Hepatic stellate cell (primary cell): ENCODE measurements around the gene PLIN1.

Experiments
- DNase-seq: peaks from one replicate; pipeline ENCODE4 v3.0.0; 2011; ENCODE audit warnings: low spot score

The PLIN1 gene

GRCh38 chr15:89652666-89653065 is 26.5 kb downstream of the PLIN1 start:
- no peak for DNase-seq

- DNase-seq = no peak
Measured at GRCh38 chr15:89652131-89652530, 27.0 kb downstream of the PLIN1 start.

GRCh38 chr15:89649716-89650115 is 29.5 kb downstream of the PLIN1 start:
- DNase-seq = no peak

- DNase-seq = no peak
Measured at GRCh38 chr15:89649013-89649625, 30.0 kb downstream of the PLIN1 start.

- DNase-seq = no peak
Measured at GRCh38 chr15:89648106-89649012, 30.8 kb downstream of the PLIN1 start.

- peak; percentile 92 for DNase-seq
Measured at GRCh38 chr15:89647191-89647851, 31.8 kb downstream of the PLIN1 start.

- DNase-seq = no peak
Measured at GRCh38 chr15:89646416-89647141, 32.6 kb downstream of the PLIN1 start.

- DNase-seq = no peak
Measured at GRCh38 chr15:89645680-89646079, 33.5 kb downstream of the PLIN1 start.

GRCh38 chr15:89642106-89642505 is 37.1 kb downstream of the PLIN1 start:
- DNase-seq = no peak

- no peak for DNase-seq
Measured at GRCh38 chr15:89641053-89641452, 38.1 kb downstream of the PLIN1 start.

GRCh38 chr15:89640245-89640644 is 38.9 kb downstream of the PLIN1 start:
- DNase-seq = no peak

GRCh38 chr15:89633585-89633984 is 45.6 kb downstream of the PLIN1 start:
- no peak for DNase-seq

- no peak for DNase-seq
Measured at GRCh38 chr15:89632563-89633430, 46.4 kb downstream of the PLIN1 start.

GRCh38 chr15:89631902-89632264 is 47.3 kb downstream of the PLIN1 start:
- no peak for DNase-seq

- DNase-seq = no peak
Measured at GRCh38 chr15:89630974-89631901, 47.9 kb downstream of the PLIN1 start.

GRCh38 chr15:89630260-89630659 is 48.9 kb downstream of the PLIN1 start:
- no peak for DNase-seq

- no peak for DNase-seq
Measured at GRCh38 chr15:89629829-89630228, 49.3 kb downstream of the PLIN1 start.

GRCh38 chr15:89628806-89629715 is 50.1 kb downstream of the PLIN1 start:
- DNase-seq = no peak

- DNase-seq = no peak
Measured at GRCh38 chr15:89628301-89628700, 50.9 kb downstream of the PLIN1 start.
